GM23248 (cell line): Measurements from ENCODE around the gene CSTB.

Source experiments
- EZH2 ChIP-seq: fragments of 200-600 bp; sonication (generic); IDR thresholded peaks from 2 replicates; pipeline ENCODE4 v1.6.1; 2018; ENCODE audit warnings: antibody characterized with exemption, mild to moderate bottlenecking; ENCODE audit not compliant: insufficient read depth, poor library complexity, severe bottlenecking
- EZH2phosphoT487 ChIP-seq: fragments of 200-600 bp; sonication (generic); IDR thresholded peaks from 2 replicates; pipeline ENCODE4 v1.6.1; 2018; ENCODE audit warnings: antibody characterized with exemption, moderate library complexity, mild to moderate bottlenecking, low read depth; ENCODE audit not compliant: insufficient read depth

- no peak for TF ChIP-seq EZH2
- no peak for TF ChIP-seq EZH2phosphoT487
Measured at GRCh38 chr21:43817157-43818086, 41.3 kb upstream of the CSTB start.
